ENCODE measurements around the gene GRK6. TPM values are rescaled to one million over a fixed set of nuclear protein-coding genes. Genes with fewer than 3 reads are reported as not detected.

The GRK6 gene
- total and polyA plus RNA-seq, 9 of the 15 experiments (the other 6 are each of a cell fraction or from before 2014, with no cell fraction given), result 0.63 to 122 (median 44.5) TPM

DNA sequence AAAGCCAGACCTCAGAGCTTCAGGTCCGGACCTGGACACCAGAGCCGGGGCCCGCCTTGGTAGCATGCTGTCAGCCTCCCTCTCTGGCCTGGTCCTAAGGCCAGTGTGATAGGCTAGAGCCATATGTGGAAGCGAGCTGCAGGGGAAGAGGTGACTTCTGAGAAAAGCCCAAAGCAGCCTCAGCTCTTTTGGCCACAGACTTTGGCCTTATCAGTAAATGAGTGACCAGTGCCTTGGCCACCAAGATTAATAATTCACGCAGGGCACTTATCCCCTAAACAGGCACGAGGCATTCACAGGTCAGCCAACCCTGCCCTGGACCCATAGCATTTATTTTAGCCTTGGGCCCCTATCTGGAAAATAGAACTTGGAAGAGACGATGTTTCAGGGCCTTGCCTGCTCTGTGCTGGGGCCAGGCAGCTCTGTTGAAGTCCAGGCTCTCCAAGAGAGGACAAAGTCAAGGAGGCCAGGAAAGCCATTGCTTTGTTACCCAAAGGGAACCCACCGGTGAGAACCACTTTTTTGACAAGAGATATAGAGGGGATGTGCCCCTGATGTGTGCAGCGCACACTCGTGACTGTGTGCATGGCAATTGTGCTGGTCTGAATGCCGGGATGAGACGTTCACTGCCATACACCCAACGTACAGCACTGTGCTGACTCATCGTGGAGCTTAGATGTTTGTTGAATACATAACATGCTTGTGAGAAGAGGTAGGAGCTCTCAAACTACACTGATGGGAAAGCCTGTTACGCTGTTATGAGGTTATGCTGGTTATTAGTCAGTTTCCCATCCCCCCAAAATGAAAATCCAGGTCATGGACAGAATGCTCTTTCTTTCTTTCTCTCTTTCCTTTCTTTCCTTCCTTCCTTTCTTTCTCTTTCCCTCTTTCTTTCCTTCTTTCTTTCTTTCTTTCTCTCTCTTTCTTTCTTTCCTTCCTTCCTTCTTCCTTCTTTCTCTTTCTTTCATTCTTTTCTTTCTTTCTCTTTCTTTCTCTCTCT is 47.3 kb upstream of the GRK6 start (continued):
- TF ChIP-seq, protein P1, sequence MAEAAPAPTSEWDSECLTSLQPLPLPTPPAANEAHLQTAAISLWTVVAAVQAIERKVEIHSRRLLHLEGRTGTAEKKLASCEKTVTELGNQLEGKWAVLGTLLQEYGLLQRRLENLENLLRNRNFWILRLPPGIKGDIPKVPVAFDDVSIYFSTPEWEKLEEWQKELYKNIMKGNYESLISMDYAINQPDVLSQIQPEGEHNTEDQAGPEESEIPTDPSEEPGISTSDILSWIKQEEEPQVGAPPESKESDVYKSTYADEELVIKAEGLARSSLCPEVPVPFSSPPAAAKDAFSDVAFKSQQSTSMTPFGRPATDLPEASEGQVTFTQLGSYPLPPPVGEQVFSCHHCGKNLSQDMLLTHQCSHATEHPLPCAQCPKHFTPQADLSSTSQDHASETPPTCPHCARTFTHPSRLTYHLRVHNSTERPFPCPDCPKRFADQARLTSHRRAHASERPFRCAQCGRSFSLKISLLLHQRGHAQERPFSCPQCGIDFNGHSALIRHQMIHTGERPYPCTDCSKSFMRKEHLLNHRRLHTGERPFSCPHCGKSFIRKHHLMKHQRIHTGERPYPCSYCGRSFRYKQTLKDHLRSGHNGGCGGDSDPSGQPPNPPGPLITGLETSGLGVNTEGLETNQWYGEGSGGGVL (CRISPR knock-in tag; IDR thresholded peaks at IDR 0.05), result no peak
- TF ChIP-seq POU5F1 (IDR thresholded peaks at IDR 0.05; ENCODE audit: borderline replicate concordance, low read depth, low read length, partially characterized antibody) (no peak), ESRRA (IDR thresholded peaks at IDR 0.05; ENCODE audit: borderline replicate concordance, low read depth) (no peak), MYBL2 (IDR thresholded peaks at IDR 0.05; ENCODE audit: low read depth) (peak; percentile 62; the same call in 1 of the 2 replicates), MYBL2 (CRISPR knock-in tag; IDR thresholded peaks at IDR 0.05; ENCODE audit: borderline replicate concordance) (no peak), ZNF140 (CRISPR knock-in tag; IDR thresholded peaks at IDR 0.05) (no peak), CREM (IDR thresholded peaks at IDR 0.05; ENCODE audit: low read depth) (0 out of 2 replicates have a peak, but pooled peaks have one; percentile 43), TAF7 (tag; IDR thresholded peaks at IDR 0.05) (no peak; the same call in 1 of the 2 replicates), ZNF507 (tag; conservative IDR thresholded peaks at IDR 0.05) (no peak), ELF2 (CRISPR knock-in tag; IDR thresholded peaks at IDR 0.05) (0 out of 2 replicates have a peak, but pooled peaks have one; percentile 37), ZKSCAN3 (CRISPR knock-in tag; IDR thresholded peaks at IDR 0.05) (no peak), HEY1 (CRISPR knock-in tag; IDR thresholded peaks at IDR 0.05; ENCODE audit: borderline replicate concordance) (no peak), STAG1 (CRISPR knock-in tag; IDR thresholded peaks at IDR 0.05; ENCODE audit: borderline replicate concordance) (no peak), TSC22D4 (tag; IDR thresholded peaks at IDR 0.05) (no peak), MCM7 (IDR thresholded peaks at IDR 0.05) (peak in 1 of 2 experiments; percentile 90; a peak in 1 of 4 replicates), RCOR1 (IDR thresholded peaks at IDR 0.05; ENCODE audit: borderline replicate concordance in 1 of 2, low read depth in 2 of 2, low read length in 2 of 2) (peak in 1 of 2 experiments; percentile 44; a peak in 1 of 4 replicates), ZBTB17 (CRISPR knock-in tag; IDR thresholded peaks at IDR 0.05) (peak; percentile 77; the same call in 1 of the 2 replicates), E2F3 (CRISPR knock-in tag; IDR thresholded peaks at IDR 0.05) (0 out of 2 replicates have a peak, but pooled peaks have one; percentile 59), ARID2 (IDR thresholded peaks at IDR 0.05) (peak; percentile 74; the same call in 1 of the 2 replicates)
- TF ChIP-seq, protein P2, sequence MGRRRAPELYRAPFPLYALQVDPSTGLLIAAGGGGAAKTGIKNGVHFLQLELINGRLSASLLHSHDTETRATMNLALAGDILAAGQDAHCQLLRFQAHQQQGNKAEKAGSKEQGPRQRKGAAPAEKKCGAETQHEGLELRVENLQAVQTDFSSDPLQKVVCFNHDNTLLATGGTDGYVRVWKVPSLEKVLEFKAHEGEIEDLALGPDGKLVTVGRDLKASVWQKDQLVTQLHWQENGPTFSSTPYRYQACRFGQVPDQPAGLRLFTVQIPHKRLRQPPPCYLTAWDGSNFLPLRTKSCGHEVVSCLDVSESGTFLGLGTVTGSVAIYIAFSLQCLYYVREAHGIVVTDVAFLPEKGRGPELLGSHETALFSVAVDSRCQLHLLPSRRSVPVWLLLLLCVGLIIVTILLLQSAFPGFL (CRISPR knock-in tag; IDR thresholded peaks at IDR 0.05), result no peak
- TF ChIP-seq, protein P3, sequence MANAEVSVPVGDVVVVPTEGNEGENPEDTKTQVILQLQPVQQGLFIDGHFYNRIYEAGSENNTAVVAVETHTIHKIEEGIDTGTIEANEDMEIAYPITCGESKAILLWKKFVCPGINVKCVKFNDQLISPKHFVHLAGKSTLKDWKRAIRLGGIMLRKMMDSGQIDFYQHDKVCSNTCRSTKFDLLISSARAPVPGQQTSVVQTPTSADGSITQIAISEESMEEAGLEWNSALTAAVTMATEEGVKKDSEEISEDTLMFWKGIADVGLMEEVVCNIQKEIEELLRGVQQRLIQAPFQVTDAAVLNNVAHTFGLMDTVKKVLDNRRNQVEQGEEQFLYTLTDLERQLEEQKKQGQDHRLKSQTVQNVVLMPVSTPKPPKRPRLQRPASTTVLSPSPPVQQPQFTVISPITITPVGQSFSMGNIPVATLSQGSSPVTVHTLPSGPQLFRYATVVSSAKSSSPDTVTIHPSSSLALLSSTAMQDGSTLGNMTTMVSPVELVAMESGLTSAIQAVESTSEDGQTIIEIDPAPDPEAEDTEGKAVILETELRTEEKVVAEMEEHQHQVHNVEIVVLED (CRISPR knock-in tag; IDR thresholded peaks at IDR 0.05), result no peak
- TF ChIP-seq, protein P4, sequence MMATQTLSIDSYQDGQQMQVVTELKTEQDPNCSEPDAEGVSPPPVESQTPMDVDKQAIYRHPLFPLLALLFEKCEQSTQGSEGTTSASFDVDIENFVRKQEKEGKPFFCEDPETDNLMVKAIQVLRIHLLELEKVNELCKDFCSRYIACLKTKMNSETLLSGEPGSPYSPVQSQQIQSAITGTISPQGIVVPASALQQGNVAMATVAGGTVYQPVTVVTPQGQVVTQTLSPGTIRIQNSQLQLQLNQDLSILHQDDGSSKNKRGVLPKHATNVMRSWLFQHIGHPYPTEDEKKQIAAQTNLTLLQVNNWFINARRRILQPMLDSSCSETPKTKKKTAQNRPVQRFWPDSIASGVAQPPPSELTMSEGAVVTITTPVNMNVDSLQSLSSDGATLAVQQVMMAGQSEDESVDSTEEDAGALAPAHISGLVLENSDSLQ (IDR thresholded peaks at IDR 0.05), result no peak

All from K562 (cell line).